ENCODE measurements around the gene ANKHD1.

Gene ANKHD1

GRCh38 chr5:140371356-140372151, 30.1 kb upstream of the ANKHD1 start:
- no peak for DNase-seq

GRCh38 chr5:140372971-140373487, 28.6 kb upstream of the ANKHD1 start:
- peak; percentile 33 for DNase-seq

GRCh38 chr5:140381351-140381750, 20.3 kb upstream of the ANKHD1 start:
- no peak for DNase-seq

GRCh38 chr5:140381972-140382371, 19.7 kb upstream of the ANKHD1 start:
- no peak for DNase-seq

GRCh38 chr5:140382866-140383265, 18.8 kb upstream of the ANKHD1 start:
- DNase-seq = no peak

- no peak for DNase-seq
Measured at GRCh38 chr5:140383300-140383699, 18.3 kb upstream of the ANKHD1 start.

- DNase-seq = no peak
Measured at GRCh38 chr5:140388052-140388451, 13.6 kb upstream of the ANKHD1 start.

GRCh38 chr5:140391312-140391711, 10.3 kb upstream of the ANKHD1 start:
- DNase-seq = no peak

- no peak for DNase-seq
Measured at GRCh38 chr5:140391732-140392131, 9.9 kb upstream of the ANKHD1 start.

- DNase-seq = no peak
Measured at GRCh38 chr5:140393738-140394137, 7.9 kb upstream of the ANKHD1 start.

GRCh38 chr5:140398379-140398811, 3.2 kb upstream of the ANKHD1 start:
- no peak for DNase-seq

GRCh38 chr5:140399979-140400729, 1.5 kb upstream of the ANKHD1 start:
- DNase-seq = no peak

- peak; percentile 72 for DNase-seq
Measured at GRCh38 chr5:140400730-140401361, 787 bp upstream of the ANKHD1 start.

GRCh38 chr5:140402258-140403074, 833 bp downstream of the ANKHD1 start:
- DNase-seq = no peak

GRCh38 chr5:140403613-140404012, 2.0 kb downstream of the ANKHD1 start:
- no peak for DNase-seq

GRCh38 chr5:140408750-140409241, 7.2 kb downstream of the ANKHD1 start:
- DNase-seq = no peak

GRCh38 chr5:140413230-140413629, 11.6 kb downstream of the ANKHD1 start:
- DNase-seq = no peak

GRCh38 chr5:140417235-140417634, 15.6 kb downstream of the ANKHD1 start:
- no peak for DNase-seq

GRCh38 chr5:140418862-140419520, 17.4 kb downstream of the ANKHD1 start:
- DNase-seq = no peak

GRCh38 chr5:140420226-140420570, 18.6 kb downstream of the ANKHD1 start:
- DNase-seq = no peak

GRCh38 chr5:140420665-140421361, 19.2 kb downstream of the ANKHD1 start:
- DNase-seq = no peak
